Liver (tissue), 3 donors: ENCODE data around the gene ZNF532.

Experiments
- EGR1 ChIP-seq, 2 donors: IDR thresholded peaks; 2 replicates each; pipeline ENCODE4 v1.6.1; 2016 to 2018; ENCODE audit warnings: antibody characterized with exemption in 2 of 2, low read depth in 2 of 2
- FOXA1 ChIP-seq: IDR thresholded peaks from 2 replicates; pipeline ENCODE4 v1.6.1; 2016; ENCODE audit warnings: antibody characterized with exemption
- GABPA ChIP-seq, 2 donors: IDR thresholded peaks in 1 of 2; conservative IDR thresholded peaks in 1 of 2; 2 replicates each; pipeline ENCODE4 v1.6.1; 2016; ENCODE audit warnings: antibody characterized with exemption in 2 of 2, mild to moderate bottlenecking in 1 of 2, moderate library complexity in 1 of 2
- JUND ChIP-seq, 2 donors: IDR thresholded peaks; 2 replicates each; pipeline ENCODE4 v1.6.1; 2016; ENCODE audit warnings: antibody characterized with exemption in 2 of 2
- NR2F2 ChIP-seq: IDR thresholded peaks from 2 replicates; pipeline ENCODE4 v1.6.1; 2016; ENCODE audit warnings: antibody characterized with exemption
- RXRA ChIP-seq, 2 donors: IDR thresholded peaks; 2 replicates each; pipeline ENCODE4 v1.6.1; 2017 to 2018; ENCODE audit warnings: antibody characterized with exemption in 2 of 2, mild to moderate bottlenecking in 1 of 2
- SP1 ChIP-seq: IDR thresholded peaks from 2 replicates; pipeline ENCODE4 v1.6.1; 2018; ENCODE audit warnings: antibody characterized with exemption, mild to moderate bottlenecking
- TAF1 ChIP-seq: conservative IDR thresholded peaks from 2 replicates; pipeline ENCODE4 v1.6.1; 2016; ENCODE audit warnings: antibody characterized with exemption, mild to moderate bottlenecking
- YY1 ChIP-seq: IDR thresholded peaks from 2 replicates; pipeline ENCODE4 v1.6.1; 2016; ENCODE audit warnings: antibody characterized with exemption, mild to moderate bottlenecking
- TF ChIP-seq, protein P1 (sequence below): fragments of 150-350 bp; IDR thresholded peaks from 2 replicates; pipeline ENCODE4 v1.5.1; 2017; ENCODE audit warnings: improper control_type of control experiment, low read depth, low read length; ENCODE audit not compliant: missing input control
- TF ChIP-seq, protein P2 (sequence below): IDR thresholded peaks from 2 replicates; pipeline ENCODE4 v1.6.1; 2016; ENCODE audit warnings: antibody characterized with exemption
- TF ChIP-seq, protein P3 (sequence below): IDR thresholded peaks from 2 replicates; pipeline ENCODE4 v1.6.1; 2016; ENCODE audit warnings: antibody characterized with exemption
- TF ChIP-seq, protein P4 (sequence below): IDR thresholded peaks from 2 replicates; pipeline ENCODE4 v1.6.1; 2016; ENCODE audit warnings: antibody characterized with exemption
- TF ChIP-seq, protein P5 (sequence below): IDR thresholded peaks from 2 replicates; pipeline ENCODE4 v1.6.1; 2016; ENCODE audit warnings: antibody characterized with exemption, mild to moderate bottlenecking
- donor health status: healthy.
- donor health status: healthy.

DNA sequence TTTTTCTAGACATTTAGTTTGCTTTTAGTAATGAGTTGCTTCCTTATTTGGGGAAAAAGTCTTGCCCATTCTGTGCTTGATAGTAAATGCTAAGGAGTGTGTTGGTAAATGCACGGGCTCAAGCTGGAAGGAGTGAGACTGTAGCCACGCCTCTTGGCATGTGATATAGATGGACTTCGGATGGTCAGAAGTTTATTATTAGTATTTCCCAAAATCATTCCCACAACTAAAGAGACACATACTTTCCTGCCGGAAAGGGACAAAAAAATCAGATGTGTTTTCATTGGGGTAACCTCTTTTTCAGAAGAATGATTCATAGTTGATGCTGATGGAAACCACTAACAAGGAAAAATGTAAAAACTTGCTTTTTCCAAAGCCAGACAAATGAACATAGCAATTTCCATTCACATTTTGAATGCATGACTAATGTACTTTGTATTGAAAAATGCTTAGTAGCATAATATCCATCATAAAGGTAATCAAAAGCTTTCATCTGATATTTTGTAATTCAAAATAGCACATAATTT is 133.2 kb downstream of the ZNF532 start:
- TF ChIP-seq, protein P1, sequence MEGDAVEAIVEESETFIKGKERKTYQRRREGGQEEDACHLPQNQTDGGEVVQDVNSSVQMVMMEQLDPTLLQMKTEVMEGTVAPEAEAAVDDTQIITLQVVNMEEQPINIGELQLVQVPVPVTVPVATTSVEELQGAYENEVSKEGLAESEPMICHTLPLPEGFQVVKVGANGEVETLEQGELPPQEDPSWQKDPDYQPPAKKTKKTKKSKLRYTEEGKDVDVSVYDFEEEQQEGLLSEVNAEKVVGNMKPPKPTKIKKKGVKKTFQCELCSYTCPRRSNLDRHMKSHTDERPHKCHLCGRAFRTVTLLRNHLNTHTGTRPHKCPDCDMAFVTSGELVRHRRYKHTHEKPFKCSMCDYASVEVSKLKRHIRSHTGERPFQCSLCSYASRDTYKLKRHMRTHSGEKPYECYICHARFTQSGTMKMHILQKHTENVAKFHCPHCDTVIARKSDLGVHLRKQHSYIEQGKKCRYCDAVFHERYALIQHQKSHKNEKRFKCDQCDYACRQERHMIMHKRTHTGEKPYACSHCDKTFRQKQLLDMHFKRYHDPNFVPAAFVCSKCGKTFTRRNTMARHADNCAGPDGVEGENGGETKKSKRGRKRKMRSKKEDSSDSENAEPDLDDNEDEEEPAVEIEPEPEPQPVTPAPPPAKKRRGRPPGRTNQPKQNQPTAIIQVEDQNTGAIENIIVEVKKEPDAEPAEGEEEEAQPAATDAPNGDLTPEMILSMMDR, result no peak
- TF ChIP-seq YY1 (no peak), TAF1 (no peak), SP1 (no peak), RXRA (IDR thresholded peaks at IDR 0.05) (no peak), FOXA1 (no peak), NR2F2 (no peak), GABPA (IDR thresholded peaks at IDR 0.05 in 1 of 2, conservative IDR thresholded peaks at IDR 0.05 in 1 of 2) (no peak), JUND (IDR thresholded peaks at IDR 0.05) (peak; percentile 30 to 41), EGR1 (IDR thresholded peaks at IDR 0.05; ENCODE audit: low read depth in 2 of 2) (no peak)
- TF ChIP-seq, protein P2, sequence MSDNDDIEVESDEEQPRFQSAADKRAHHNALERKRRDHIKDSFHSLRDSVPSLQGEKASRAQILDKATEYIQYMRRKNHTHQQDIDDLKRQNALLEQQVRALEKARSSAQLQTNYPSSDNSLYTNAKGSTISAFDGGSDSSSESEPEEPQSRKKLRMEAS, result no peak
- TF ChIP-seq, protein P3, sequence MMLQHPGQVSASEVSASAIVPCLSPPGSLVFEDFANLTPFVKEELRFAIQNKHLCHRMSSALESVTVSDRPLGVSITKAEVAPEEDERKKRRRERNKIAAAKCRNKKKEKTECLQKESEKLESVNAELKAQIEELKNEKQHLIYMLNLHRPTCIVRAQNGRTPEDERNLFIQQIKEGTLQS, result no peak
- TF ChIP-seq, protein P4, sequence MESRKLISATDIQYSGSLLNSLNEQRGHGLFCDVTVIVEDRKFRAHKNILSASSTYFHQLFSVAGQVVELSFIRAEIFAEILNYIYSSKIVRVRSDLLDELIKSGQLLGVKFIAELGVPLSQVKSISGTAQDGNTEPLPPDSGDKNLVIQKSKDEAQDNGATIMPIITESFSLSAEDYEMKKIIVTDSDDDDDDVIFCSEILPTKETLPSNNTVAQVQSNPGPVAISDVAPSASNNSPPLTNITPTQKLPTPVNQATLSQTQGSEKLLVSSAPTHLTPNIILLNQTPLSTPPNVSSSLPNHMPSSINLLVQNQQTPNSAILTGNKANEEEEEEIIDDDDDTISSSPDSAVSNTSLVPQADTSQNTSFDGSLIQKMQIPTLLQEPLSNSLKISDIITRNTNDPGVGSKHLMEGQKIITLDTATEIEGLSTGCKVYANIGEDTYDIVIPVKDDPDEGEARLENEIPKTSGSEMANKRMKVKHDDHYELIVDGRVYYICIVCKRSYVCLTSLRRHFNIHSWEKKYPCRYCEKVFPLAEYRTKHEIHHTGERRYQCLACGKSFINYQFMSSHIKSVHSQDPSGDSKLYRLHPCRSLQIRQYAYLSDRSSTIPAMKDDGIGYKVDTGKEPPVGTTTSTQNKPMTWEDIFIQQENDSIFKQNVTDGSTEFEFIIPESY, result no peak
- TF ChIP-seq, protein P5, sequence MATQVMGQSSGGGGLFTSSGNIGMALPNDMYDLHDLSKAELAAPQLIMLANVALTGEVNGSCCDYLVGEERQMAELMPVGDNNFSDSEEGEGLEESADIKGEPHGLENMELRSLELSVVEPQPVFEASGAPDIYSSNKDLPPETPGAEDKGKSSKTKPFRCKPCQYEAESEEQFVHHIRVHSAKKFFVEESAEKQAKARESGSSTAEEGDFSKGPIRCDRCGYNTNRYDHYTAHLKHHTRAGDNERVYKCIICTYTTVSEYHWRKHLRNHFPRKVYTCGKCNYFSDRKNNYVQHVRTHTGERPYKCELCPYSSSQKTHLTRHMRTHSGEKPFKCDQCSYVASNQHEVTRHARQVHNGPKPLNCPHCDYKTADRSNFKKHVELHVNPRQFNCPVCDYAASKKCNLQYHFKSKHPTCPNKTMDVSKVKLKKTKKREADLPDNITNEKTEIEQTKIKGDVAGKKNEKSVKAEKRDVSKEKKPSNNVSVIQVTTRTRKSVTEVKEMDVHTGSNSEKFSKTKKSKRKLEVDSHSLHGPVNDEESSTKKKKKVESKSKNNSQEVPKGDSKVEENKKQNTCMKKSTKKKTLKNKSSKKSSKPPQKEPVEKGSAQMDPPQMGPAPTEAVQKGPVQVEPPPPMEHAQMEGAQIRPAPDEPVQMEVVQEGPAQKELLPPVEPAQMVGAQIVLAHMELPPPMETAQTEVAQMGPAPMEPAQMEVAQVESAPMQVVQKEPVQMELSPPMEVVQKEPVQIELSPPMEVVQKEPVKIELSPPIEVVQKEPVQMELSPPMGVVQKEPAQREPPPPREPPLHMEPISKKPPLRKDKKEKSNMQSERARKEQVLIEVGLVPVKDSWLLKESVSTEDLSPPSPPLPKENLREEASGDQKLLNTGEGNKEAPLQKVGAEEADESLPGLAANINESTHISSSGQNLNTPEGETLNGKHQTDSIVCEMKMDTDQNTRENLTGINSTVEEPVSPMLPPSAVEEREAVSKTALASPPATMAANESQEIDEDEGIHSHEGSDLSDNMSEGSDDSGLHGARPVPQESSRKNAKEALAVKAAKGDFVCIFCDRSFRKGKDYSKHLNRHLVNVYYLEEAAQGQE, result peak; percentile 26
